Keratinocyte (primary cell): ENCODE measurements around the gene NELL1. TPM values are rescaled to one million over a fixed set of nuclear protein-coding genes. Genes with fewer than 3 reads are reported as not detected.

Experiments
- DNase-seq: peaks from one replicate; pipeline ENCODE4 v3.0.0-alpha.2; 2011; ENCODE audit warnings: low read depth, missing footprints, low spot score
- FAIRE-seq: peaks from 2 replicates; lab custom pipeline; 2011; peaks lifted over from hg19 to GRCh38; lab: Jason Lieb, UNC
- H2AFZ ChIP-seq: 2 replicates; pipeline ENCODE4 v1.6.0; 2012; ENCODE audit warnings: low read length, control low read depth, inconsistent platforms; ENCODE audit not compliant: control insufficient read depth
- H3K27ac ChIP-seq: 2 replicates; pipeline ENCODE4 v1.5.1; 2011; ENCODE audit warnings: low read length; ENCODE audit not compliant: control insufficient read depth, insufficient read depth
- H3K27me3 ChIP-seq: 3 replicates; pipeline ENCODE4 v1.6.0; 2011; ENCODE audit warnings: low read length; ENCODE audit not compliant: control insufficient read depth, insufficient read depth; ENCODE audit errors: extremely low read depth
- H3K36me3 ChIP-seq, 2 experiments: 2 replicates in 1 of 2; 3 replicates in 1 of 2; pipeline ENCODE4 v1.5.1; 2011; ENCODE audit warnings: low read length in 2 of 2, mild to moderate bottlenecking in 1 of 2; ENCODE audit not compliant: control insufficient read depth in 2 of 2, insufficient read depth in 2 of 2; ENCODE audit errors: extremely low read depth in 1 of 2
- H3K4me1 ChIP-seq: 3 replicates; pipeline ENCODE4 v1.5.1; 2011; ENCODE audit warnings: low read length; ENCODE audit not compliant: control insufficient read depth, insufficient read depth; ENCODE audit errors: extremely low read depth
- H3K4me2 ChIP-seq: 3 replicates; pipeline ENCODE4 v1.6.0; 2011; ENCODE audit warnings: low read depth, low read length; ENCODE audit not compliant: control insufficient read depth, insufficient read depth; ENCODE audit errors: extremely low read depth
- H3K4me3 ChIP-seq, 3 experiments: fragments of 200-600 bp in 1 of 3; sonication (generic) in 1 of 3; 2 replicates in 2 of 3; 3 replicates in 1 of 3; pipeline ENCODE4 v1.5.1; 2011 to 2016; ENCODE audit warnings: low read length in 3 of 3, mild to moderate bottlenecking in 3 of 3, control low read depth in 2 of 3, inconsistent platforms in 1 of 3, low read depth in 1 of 3, mixed read lengths in 1 of 3, mixed run types in 1 of 3, moderate library complexity in 1 of 3; ENCODE audit not compliant: control insufficient read depth in 2 of 3, insufficient read depth in 2 of 3; ENCODE audit errors: extremely low read depth in 1 of 3
- H3K79me2 ChIP-seq: 2 replicates; pipeline ENCODE4 v1.6.0; 2012; ENCODE audit warnings: low read length; ENCODE audit not compliant: control insufficient read depth, insufficient read depth
- H3K9ac ChIP-seq: 3 replicates; pipeline ENCODE4 v1.6.0; 2011; ENCODE audit warnings: low read length; ENCODE audit not compliant: control insufficient read depth, insufficient read depth; ENCODE audit errors: extremely low read depth
- H3K9me1 ChIP-seq: 3 replicates; pipeline ENCODE4 v1.6.0; 2011; ENCODE audit warnings: low read length; ENCODE audit not compliant: control insufficient read depth, insufficient read depth; ENCODE audit errors: extremely low read depth
- H3K9me3 ChIP-seq: 2 replicates; pipeline ENCODE4 v1.5.1; 2012; ENCODE audit warnings: low read depth, low read length; ENCODE audit not compliant: control insufficient read depth
- H4K20me1 ChIP-seq: 3 replicates; pipeline ENCODE4 v1.6.0; 2011; ENCODE audit warnings: low read length; ENCODE audit not compliant: control insufficient read depth, insufficient read depth; ENCODE audit errors: extremely low read depth
- EZH2 ChIP-seq: IDR thresholded peaks from one replicate; pipeline ENCODE4 v1.6.1; 2012; ENCODE audit warnings: inconsistent platforms, mild to moderate bottlenecking, low read length, moderate library complexity
- dilution Hi-C: fragments of 300-500 bp; cut with MboI; formaldehyde crosslinking; loops from one replicate; pipeline ENCODE4 v1.7.0; 2020; ENCODE audit warnings: low sequenced_read_pairs; ENCODE audit not compliant: extremely low pct_ligation_motif_present
- polyA plus RNA-seq, 5 experiments: library from polyadenylated mRNA; depleted of rRNA in 3 of 5; stranded (reverse) in 3 of 5; stranded (forward) in 1 of 5; unstranded in 1 of 5; fragments of >200 nt; gene quantifications; 1 replicate in 1 of 5; 2 replicates in 3 of 5; 3 replicates in 1 of 5; pipeline versions ENCODE4 v1.2.1 to v1.2.3, GENCODE V29; 2011 to 2012; ENCODE audit warnings: missing spikeins in 2 of 5, low read depth in 1 of 5, low replicate concordance in 1 of 5
- TF ChIP-seq, protein P1 (sequence below), 3 experiments: IDR thresholded peaks in 1 of 3; conservative IDR thresholded peaks in 1 of 3; optimal IDR thresholded peaks in 1 of 3; 2 replicates in 2 of 3; 3 replicates in 1 of 3; pipeline versions ENCODE3 to v1.5.1; 2011; ENCODE audit warnings: low read length in 3 of 3, mild to moderate bottlenecking in 3 of 3, moderate library complexity in 2 of 3, control low read depth in 1 of 3, inconsistent platforms in 1 of 3; ENCODE audit not compliant: insufficient read depth in 2 of 3; ENCODE audit errors: extremely low read depth in 1 of 3

The NELL1 gene
- polyA plus RNA-seq, 1 donor (not counting 4 experiments of a cell fraction or from before 2014, with no cell fraction given): not detected

DNA sequence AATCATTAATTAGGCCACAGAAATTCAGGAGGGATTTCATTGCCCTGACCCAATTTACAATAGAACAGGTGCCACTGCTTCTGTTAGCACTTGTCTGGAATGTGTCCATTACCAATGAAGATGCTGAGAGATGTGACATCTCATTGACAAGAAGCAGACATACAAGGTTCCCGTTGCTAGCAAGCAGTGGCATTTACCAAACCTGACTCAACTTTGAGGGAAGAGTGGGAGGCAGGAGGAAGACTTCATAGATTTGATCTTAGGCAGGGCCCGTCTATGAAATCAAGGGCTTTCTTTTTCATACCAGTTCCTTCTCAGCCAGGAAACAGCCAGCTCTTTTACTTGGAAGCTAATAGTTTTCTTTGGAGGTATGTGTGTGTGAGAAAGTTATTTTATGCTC lies 280.2 kb downstream of the NELL1 start:
- H3K36me3 ChIP-seq: no peaks in the 10 kb centered on the region
- dilution Hi-C loops: no loop called here
- no peak for FAIRE-seq

GRCh38 chr11:20962581-20962980 lies 293.2 kb downstream of the NELL1 start:
- no peaks in the 10 kb centered on the region for H4K20me1 ChIP-seq
- no peaks in the 10 kb centered on the region for H3K4me1 ChIP-seq
- H3K36me3 ChIP-seq: no peaks in the 10 kb centered on the region
- no peaks in the 10 kb centered on the region for H3K27me3 ChIP-seq
- no peak for TF ChIP-seq EZH2
- TF ChIP-seq, protein P1, sequence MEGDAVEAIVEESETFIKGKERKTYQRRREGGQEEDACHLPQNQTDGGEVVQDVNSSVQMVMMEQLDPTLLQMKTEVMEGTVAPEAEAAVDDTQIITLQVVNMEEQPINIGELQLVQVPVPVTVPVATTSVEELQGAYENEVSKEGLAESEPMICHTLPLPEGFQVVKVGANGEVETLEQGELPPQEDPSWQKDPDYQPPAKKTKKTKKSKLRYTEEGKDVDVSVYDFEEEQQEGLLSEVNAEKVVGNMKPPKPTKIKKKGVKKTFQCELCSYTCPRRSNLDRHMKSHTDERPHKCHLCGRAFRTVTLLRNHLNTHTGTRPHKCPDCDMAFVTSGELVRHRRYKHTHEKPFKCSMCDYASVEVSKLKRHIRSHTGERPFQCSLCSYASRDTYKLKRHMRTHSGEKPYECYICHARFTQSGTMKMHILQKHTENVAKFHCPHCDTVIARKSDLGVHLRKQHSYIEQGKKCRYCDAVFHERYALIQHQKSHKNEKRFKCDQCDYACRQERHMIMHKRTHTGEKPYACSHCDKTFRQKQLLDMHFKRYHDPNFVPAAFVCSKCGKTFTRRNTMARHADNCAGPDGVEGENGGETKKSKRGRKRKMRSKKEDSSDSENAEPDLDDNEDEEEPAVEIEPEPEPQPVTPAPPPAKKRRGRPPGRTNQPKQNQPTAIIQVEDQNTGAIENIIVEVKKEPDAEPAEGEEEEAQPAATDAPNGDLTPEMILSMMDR (optimal IDR thresholded peaks at IDR 0.05 in 1 of 3, IDR thresholded peaks at IDR 0.05 in 1 of 3, conservative IDR thresholded peaks at IDR 0.05 in 1 of 3; ENCODE audit: extremely low read depth in 1 of 3, insufficient read depth in 2 of 3, low read length in 3 of 3): no peak
- no peaks in the 10 kb centered on the region for H3K9me3 ChIP-seq
- DNase-seq (no peak), FAIRE-seq (no peak)
- dilution Hi-C loops: no loop called here
- no peak overlapping the region for H3K4me2 ChIP-seq
- H2AFZ ChIP-seq: no peak overlapping the region
- no peaks in the 10 kb centered on the region for H3K79me2 ChIP-seq
- H3K9me1 ChIP-seq: no peaks in the 10 kb centered on the region
- H3K27ac ChIP-seq: no peak overlapping the region
- no peak overlapping the region for H3K4me3 ChIP-seq
- no peak overlapping the region for H3K9ac ChIP-seq

More for the DNA sequence above, 280.2 kb downstream of the NELL1 start:
- TF ChIP-seq, protein P1 (optimal IDR thresholded peaks at IDR 0.05 in 1 of 3, IDR thresholded peaks at IDR 0.05 in 1 of 3, conservative IDR thresholded peaks at IDR 0.05 in 1 of 3; ENCODE audit: extremely low read depth in 1 of 3, insufficient read depth in 2 of 3, low read length in 3 of 3): no peak
- Histone ChIP-seq H3K4me1 (no peaks in the 10 kb centered on the region), H3K4me2 (no peak overlapping the region), H3K27ac (no peak overlapping the region), H3K4me3 (no peak overlapping the region), H4K20me1 (no peaks in the 10 kb centered on the region), H2AFZ (no peak overlapping the region), H3K9me3 (no peaks in the 10 kb centered on the region), H3K27me3 (no peaks in the 10 kb centered on the region), H3K9ac (no peak overlapping the region), H3K9me1 (no peaks in the 10 kb centered on the region), H3K79me2 (no peaks in the 10 kb centered on the region)
- DNase-seq: no peak
